Measurements from ENCODE around the gene MLC1.

MLC1 gene

DNA sequence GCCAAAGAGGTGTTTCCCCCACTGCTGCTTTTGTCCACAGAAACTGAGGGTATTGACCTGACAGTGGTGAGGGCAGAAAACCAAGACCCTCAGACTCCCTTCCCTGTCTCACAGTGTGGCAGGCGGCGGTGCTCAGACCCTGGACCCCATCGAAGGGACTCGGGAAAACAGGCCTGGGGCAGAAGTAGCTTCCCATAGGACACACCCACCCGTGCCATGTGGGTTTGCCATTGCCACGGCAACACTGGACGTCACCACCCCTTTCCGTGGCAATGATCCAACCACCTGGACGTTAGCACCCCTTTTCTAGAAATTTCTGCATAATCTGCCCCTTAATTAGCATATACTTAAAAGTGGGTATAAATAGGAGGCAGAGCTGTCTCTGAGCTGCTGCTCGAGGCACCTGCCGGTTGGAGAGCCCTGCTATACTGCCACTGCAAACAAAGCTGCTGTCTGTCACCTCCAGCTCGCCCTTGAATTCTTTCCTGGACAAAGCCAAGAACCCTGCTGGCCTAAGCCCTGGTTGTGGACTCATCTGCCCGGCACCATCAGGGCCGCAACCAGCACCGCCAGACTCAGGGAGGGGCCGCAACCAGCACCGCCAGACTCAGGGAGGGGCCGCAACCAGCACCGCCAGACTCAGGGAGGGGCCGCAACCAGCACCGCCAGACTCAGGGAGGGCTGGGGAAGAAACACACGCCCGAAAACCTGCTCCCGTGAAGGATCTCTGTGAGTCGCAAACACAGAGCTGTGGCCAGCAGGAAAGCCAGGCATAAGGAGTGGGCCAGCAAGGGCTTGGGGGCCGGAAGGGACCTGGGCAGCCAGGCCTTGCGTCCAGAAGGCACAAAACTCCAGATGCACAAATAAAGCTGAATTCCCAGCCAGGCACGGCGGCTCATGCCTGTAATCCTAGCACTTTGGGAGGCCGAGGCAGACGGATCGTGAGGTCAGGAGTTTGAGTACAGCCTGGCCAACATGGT, 10.4 kb downstream of the MLC1 start:
- no peak for DNase-seq

DNA sequence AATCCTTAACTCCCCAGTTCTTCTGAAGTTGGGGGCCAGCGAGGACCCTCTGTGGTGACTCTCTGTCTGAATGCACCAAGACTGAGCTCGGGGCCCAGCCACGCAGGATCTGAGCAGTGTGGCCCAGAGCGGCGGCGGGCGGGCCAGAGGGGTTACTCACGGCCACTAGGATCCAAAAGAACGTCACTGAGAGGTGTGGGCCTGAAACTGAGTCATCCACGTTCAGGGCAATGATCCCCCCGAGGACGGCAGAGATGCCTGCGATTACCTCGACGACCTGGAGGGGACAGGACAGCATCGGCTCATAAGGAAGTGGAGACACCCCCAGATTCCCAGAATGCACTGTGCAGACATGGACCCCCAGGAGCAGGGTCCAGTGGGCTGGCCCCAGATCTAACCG, 11.2 kb downstream of the MLC1 start:
- DNase-seq: no peak

DNA sequence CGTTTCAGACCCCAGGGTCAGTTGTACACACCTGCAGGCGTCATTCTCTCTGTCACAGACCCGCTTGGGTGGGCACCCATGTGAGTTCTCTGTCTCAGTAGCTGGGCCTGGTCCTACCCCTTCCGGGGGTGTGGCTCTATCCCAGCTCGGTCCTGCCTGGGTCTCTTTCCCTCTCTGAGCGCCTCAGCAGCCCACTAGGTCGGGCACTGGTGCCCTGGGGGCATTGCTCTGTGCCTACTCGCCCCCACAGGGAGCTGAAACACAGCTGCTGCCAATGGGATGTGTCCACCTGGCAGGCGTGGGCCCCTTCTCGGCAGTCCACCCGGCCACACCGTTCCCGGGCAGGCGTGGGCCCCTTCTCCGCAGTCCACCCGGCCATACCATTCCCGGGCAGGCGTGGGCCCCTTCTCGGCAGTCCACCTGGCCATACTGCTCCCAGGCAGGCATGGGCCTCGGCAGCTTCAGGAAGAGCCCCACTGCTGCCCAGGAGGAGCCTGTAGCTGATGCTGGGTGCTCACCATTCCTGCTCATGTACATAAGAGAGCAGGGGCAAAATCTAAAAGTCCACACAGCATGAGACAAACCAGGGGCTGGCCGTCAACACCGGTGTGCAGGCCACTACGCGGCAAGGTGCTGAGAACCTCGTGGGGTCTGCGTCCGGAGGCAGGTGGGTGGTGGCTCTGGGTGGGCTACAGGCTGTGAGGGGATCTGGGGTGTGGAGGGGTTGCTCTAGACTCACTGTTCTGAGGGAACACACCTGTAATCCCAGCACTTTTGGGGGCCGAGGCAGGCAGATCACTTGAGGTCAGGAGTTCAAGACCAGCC, 12.3 kb downstream of the MLC1 start:
- no peak for DNase-seq

DNA sequence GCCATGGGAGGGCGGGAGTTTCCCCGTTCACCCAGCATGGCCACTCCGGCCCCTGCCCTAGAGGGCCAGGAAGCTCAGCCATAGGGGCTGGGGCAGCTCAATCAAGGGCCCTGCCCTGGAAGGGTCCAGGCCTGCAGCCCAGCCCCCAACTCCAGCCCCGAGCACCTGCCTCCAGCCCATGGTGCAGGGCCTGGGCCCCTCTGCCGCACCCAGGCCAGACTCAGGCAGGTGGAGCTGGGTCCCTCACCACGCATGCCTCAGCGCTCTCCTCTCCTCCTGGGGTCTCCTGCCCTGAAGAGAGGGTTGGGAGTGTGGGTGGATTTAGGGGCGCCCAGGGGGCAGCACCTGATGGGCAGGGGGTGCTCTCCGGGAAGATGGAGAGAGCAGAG, 13.1 kb downstream of the MLC1 start:
- no peak for DNase-seq

DNA sequence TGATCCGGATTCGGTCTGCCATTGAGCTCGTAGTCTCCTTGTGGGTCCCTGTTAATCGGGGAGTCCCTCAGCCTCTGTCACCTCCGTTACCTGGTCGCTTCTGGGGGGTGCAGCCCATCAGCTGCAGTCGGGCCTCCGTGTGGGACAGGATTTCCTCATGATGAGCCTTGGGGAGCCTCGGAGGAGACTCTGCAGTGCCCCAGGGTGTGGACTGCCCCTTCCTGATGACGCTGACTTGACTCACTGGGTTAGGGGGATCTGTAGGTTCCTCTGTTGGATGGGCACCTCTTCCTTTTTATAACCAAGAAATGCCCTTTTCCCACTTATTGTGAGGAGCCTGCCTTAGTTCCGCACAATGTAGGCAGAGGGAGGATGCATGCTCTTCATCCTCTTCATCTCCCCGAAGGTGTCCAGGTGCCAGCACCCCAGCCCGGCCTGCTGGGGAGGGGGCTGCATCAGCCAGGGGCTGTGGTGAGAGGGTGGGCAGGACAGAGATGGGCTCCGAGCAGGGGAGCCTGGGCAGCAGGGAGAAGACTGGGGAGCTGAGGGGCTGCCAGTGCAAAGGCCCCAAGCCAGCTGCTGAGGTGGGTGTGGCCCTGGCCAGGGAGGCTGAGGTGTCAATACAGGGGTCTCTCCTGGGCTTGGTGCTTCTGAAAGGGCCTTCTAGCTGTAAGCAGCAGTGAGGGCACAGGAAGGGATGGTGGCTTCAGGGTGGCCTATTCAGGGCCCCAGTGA, 13.6 kb downstream of the MLC1 start:
- no peak for DNase-seq

DNA sequence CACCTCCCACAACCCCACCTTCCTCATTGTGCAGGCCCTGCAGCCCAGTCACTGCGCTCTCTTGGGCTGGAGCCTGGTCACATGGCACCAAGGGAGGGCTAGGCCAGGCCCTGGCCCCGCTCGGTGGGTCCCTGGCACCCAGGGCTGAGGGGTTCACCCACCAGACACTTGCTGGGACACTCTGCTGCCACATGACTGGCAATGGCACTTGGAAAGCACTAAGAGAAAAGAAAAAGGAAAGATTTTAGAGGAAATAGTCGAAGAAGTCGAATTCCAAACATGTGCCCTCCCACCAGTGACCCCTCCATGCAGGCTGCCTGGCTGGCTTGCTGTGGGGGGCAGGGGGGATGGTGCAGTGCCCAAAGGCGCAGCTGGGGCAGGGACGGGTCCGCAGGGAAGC, 14.9 kb downstream of the MLC1 start:
- DNase-seq: no peak

DNA sequence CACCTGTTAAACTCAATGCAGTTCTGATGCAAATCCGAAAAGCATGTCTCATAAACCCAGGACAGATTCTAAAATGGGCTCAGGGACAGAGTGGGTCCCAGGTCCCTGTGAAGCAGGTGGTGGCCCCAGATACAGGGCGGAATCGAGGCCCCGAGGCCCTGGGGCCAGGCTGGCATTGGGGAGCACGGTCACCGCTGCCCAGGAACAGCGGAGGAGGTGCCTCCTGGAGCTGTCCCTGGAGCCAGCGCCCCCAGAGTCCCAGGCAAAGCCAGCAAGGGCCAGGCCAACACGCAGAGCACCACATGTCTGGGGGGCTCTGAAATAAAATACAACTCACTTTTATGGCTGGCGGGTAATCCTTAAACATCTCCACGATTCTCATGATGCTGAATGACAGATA, 17.1 kb downstream of the MLC1 start:
- DNase-seq: no peak

DNA sequence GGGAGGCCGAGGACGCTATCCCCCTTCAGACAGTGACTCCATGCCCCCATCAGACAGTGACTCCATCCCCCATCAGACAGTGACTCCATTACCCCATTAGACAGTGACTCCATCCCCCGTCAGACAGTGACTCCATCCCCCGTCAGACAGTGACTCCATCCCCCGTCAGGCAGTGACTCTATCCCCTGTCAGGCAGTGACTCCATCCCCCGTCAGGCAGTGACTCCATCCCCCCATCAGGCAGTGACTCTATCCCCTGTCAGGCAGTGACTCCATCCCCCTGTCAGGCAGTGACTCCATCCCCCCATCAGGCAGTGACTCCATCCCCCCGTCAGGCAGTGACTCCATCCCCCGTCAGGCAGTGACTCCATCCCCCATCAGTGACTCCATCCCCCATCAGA, 18.0 kb downstream of the MLC1 start:
- DNase-seq: no peak

DNA sequence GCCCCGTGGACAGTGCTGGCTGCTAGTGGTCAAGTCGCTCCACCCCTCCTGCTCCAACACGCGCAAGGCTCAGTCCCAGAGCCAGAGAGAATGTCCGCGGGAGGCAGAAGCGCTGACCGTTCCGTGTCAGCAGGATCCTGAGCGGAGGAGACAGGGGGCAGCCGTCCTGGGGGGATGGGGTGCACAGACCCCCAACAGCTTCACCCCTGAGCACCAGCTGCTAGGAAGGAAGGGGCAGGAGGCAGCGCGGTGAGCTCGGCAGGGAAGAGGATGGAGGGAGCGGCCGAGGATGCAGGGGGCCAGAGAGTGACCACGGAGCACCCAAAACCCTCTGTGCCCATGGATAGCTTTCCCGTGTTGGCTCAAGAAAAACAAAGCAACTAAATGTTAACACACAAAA, 20.8 kb downstream of the MLC1 start:
- no peak for DNase-seq

DNA sequence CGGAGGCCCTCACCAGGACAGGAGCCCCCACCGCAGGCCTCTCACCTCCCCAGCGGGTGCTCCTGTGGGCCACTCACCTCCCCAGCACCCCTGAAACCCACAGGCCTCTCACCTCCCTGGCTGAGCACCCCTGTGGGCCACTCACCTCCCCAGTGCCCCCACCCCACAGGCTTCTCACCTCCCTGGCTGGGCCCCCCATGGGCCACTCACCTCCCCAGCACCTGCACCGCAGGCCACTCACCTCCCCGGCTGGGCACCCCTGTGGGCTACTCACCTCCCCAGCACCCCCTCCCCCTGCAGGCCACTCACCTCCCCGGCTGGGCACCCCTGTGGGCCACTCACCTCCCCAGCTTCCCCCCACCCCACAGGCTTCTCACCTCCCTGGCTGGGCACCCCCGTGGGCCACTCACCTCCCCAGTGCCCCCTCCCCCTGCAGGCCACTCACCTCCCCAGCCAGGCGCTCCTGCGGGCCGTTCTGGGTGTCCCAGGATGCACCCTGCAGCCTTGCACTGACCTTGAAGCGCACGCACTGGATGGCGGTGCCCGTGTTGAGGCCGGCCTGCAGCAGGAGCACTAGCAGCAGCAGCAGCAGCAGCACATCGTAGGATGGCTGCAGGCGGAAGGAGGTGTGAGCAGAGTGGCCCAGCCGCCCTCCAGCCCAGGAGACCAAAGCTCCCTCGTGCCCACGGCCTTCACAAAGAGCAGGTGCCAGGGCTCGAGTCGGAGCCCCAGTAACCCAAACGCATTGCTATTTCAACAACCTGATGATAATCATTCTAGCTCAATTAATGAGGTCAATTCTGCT, 21.4 kb downstream of the MLC1 start:
- no peak for DNase-seq

DNA sequence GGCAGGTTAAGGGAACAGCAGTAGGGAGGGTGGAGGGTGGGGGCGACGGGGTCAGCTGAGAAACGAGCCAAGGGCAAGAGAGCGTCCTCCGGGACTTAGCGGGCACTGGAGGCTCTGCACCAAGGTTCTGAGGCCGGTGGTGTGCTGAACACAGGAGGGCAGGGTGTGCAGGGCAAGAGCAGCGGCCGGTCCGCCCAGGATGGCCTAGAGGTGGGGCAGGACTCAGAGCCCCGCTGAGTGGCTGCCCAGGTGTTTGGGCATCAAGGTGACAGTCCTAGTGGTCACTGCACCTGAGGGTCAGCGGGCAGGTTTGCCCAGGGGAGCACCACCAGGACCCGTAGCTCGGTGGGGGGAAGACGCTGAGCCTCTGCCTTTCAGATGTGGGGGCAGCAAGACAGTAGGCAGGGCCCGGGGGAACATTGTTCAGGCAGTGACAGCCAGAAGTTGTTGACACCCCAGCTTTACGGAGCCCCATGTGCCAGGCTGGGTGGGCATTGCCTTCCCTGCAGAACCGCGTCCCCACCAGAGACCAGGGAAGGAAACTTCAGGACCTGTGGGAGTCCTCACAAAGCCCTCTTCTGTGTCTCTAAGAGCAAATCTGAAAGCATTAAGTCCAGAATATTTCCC, 22.6 kb downstream of the MLC1 start:
- DNase-seq: no peak

DNA sequence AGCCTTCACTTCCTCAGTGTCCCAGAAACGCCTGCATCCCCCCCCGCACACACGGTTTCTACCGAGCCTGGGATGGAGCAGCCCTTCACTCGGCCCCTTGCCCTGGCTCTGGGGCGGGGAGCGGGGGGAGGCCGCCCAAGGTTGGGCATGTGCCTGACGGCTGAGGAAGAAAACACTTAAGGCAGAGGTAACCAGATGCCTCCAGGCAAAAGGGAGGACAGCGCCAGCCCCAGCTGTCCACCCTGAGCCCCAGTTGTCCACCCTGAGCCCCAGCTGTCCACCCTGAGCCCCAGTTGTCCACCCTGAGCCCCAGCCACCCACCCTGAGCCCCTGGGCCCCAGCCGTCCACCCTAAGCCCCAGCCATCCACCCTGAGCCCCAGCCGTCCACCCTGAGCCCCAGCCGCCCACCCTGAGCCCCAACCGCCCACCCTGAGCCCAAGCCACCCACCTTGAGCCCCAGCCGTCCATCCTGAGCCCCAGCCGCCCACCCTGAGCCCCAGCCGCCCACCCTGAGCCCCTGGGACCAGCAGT, 23.3 kb downstream of the MLC1 start:
- DNase-seq: no peak

DNA sequence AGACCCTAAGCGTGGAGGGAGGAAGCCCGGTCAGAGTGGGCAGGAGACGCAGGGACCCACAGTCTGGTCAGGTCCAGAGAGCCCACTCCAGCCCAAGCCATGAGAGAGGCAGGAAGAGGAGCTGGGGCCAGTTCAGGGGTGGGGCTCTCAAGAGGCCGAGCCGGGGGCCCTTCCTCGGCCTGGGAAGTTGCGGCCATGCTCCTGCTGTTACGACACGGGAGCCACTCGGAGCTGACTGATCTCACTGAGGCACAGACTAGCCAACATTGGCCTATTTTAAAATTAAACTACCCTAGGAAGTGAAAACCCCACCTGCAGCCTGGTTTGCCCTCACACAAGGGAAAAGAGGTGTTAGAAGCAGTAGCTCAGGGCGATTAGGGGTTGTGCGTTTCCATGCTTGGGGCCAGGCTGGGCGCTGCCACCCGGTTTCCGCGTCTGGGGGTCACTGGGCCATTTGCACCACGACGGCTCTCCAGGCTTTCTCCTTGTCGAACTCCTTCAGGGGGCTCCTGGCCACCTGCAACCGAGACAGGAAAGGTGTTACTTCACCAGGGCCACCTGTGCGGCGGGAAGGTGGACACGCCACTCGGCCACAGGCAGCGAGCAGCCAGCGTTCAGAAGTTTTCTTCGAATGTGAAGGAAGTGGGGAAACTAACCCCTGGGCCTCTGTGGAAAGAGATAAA, 23.9 kb downstream of the MLC1 start:
- no peak for DNase-seq

DNA sequence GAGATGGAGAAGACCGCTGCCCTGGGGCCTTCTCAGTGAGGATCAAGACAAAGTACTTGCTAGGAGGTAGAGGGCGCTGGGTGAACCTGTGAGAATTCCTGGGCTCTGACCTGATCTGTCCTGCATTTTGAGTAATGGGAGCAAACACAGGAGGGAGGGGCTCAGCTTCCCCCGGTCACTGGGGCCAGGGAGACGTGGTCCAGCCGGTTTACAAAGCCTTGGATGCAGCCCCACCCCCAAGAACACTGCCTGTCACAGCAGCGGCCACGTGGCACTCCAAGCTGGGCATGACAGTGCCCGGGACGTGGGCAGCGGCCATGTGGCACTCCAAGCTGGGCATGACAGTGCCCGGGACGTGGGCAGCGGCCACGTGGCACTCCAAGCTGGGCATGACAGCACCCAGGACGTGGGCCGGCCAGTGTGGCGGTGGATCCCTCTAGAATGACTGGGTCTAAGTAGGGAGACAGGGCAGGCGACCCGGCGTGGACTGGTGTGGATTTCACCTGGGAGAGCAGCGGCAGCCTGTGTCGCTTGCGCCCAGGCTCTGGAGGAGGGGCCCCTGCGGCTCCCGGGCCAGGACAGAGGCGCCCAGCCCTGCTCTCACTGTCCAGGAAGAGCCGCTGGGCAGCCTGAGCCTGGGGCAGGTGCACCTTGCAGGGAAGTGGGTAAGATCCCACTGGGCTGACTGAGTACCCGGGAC, 24.6 kb downstream of the MLC1 start:
- DNase-seq: no peak

DNA sequence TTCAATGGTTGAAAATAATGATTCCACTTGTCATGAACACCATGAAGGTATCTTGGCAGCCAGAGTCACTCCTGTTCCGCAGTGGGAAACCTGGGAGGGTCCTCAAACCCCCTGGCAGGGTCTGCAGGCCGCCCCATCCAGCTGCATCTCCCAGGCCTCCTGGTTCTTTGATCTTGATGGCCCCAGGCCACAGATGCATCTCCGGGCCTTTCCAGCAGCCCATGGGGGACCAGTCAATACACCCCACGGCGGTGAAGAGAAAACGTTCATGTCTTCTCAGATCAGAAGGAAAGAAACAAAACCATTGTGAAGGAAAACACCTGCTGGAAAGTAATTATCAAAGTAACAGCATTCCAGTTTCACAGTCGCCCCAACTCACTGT, 25.4 kb downstream of the MLC1 start:
- DNase-seq: no peak

DNA sequence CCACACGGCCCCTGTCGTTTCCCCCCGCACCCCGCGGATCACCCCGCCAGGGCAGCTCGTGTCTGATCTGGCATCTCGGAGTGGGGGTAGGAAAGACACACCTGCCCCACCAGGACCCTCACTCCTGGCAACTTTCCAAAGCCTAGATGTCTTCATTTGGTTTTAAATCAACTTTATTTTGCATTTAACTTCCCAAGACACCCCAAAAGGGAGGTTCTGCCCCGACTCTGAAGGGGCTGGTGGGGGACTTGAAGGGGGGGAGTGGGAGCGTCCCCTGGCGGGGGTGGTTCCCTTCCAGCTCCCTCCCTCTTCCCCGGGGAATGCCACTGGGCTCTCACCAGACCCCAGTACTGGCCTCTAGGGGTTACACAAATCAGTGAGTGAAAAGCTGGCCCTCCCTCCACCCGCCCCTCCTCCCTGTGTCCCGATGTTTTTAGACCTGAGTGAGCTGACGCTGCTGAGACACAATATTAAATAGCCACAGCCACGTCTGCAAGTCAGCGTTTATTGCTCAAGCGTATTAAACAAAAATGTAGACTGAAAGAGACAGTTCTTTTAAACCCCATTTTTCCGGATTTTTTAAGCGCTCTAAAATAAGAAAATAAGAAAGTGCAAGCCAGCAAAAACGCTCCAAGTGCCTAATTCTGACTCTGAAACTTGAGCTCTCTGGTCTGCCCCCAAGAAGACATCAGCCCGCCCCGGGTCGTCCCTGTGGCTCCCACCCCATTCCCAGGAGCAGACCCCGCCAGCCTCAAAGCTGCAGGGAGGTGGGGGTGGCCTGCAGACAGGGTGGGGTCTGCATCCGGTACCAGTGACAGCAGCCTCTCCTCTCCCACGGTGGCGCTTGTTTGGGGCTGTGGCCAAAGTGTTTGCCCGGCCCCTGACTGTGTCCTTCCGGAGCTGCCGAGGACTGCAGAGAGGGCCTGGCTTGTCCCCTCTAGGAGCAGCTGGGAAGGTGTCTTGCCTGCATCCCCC, 26.0 kb downstream of the MLC1 start:
- DNase-seq: no peak

DNA sequence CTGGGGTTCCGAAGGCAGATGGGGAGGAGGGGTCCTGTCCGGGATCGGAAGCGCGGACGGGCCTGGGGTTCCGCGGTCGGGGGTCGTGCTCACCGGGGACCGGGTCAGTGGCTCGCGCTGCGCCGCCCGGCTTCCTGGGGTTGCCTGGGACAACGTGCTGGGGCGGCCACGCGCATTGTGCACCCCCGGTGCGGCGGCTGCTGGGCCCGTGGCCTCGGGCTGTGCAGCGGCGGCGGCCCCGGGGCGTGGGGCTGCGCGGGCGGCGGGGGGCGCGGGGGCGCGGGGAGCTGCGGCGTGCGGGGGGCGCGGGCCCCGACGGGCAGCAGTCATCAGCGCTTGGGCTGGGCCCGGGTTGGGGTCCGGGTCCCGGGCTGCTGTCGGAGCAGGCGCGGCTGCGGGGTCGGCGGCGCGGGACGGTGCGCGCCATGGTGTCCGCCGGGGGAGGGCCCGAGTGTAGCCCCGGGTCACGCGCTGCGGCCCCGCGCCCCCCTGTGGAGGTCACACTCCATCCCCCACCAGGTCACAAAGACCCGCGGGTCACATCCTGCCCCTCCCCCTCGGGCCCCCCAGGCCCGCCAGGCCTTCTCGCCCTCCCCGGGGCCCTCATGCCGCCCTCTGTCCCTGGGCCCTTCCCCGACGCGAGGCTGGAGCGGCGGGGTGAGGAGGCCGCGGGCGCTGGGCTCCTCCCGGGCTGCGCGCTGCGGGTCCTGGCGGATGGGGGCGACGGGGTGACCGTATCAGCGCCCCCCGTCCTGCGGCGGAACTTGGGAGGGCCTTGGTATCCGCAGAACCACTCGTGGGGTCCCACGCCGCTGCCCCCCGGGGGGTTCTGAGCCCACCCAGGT, 26.9 kb downstream of the MLC1 start, which contains the start of gene TTLL8:
Gene TTLL8, minus strand, starts transcription at position 238 of the 845 bp plus-strand sequence.
- DNase-seq: no peak
